HG03442 (cell line): Measurements from ENCODE around the gene MPP3.
"Not testable (repeated sequence)": the region's sequence is repeated elsewhere in the genome, so short reads cannot be mapped to it uniquely, and the experiment has no call there.

ENCODE experiments used
- ATAC-seq: cut with Tn5 transposase; IDR thresholded peaks from one replicate; pipeline ENCODE4 v1.9.1; 2021; ENCODE audit warnings: mild to moderate bottlenecking, moderate library complexity; ENCODE audit not compliant: unreplicated experiment

MPP3 gene

GRCh38 chr17:43860927-43861622 lies 28.1 kb upstream of the MPP3 start:
- no peak for ATAC-seq

DNA sequence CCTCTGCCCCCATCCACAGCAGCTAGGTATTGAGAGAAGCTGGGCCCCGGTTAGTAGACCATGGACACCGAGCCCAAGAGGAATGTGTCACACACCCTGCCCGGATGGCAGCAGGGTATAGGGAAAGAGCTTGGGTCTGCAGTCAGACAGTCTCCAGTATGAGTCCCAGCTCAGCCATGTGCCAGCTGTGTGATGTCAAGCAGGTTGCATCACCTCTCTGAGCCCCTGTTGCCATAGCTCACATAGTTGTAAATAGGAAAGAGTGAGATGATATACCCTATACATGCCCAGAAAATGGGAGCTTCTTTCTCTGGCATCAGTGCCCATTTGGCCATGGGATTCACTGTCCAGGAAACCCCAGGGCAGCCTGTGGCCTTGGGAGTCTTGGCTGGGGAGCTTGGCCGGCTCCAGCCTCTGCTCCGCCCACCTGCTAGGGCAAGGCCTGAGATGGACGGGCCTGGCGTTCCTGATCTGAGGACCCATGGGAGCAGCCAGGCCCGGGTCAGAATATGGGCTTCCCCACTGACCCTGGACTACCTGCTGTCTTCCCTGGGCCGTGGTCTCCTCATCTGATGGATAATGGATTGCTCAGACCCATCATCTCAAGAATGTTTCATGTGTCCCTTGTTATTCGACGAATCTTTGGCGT lies 27.3 kb upstream of the MPP3 start:
- ATAC-seq: no peak

DNA sequence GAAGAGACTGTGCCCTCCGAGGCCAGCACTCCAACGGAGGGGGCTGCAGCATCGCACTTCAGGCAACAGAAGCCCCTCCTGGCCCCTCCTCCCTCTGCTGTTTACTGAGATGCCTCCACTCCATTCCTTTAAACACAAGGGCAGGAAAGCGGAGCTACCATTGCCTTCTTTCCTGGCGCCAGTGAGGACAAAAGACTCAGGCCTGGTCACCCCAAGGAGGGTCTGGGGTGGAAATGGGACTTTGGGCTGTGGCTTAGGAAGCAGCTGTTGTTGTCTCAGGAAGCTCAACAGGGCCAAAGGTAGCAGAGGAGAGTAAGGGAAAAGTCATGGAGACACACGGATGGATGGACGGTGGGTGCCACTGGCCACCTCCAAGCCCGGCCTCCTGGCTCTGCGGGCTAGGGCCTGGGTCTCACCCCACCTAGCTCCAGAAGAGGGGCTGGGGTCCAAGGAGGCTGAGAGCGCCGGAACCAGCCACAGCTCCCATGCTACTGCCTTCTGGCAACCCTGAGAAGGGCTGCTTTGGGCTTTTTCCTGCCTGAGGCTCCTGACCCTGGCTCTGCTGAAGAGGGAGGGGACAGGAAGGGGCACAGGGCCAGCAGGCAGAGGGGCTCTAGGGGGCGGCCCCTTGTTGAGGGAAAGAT lies 25.1 kb upstream of the MPP3 start:
- ATAC-seq: no peak

GRCh38 chr17:43857141-43857540 lies 24.2 kb upstream of the MPP3 start:
- ATAC-seq: no peak

GRCh38 chr17:43856141-43856540 lies 23.2 kb upstream of the MPP3 start:
- ATAC-seq: no peak

GRCh38 chr17:43855061-43855460 lies 22.1 kb upstream of the MPP3 start:
- no peak for ATAC-seq

DNA sequence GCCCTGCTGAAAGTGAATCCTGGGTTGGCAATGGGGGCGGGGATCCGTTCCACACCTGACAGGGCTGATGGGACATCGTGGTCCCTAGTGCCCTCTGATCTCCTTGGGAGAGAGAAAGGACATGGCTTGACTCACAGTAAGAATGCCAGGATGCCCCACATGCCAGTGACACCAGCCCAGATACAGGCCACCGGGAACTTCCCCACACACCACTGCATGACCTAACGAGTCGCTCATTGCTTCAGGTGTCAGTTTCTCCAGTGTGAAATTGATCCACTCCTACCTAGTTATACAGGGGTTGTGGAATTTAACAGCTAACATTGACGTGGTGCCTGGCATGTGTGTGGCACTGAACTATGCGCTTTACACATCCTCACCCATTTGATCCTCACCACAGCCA lies 21.6 kb upstream of the MPP3 start:
- no peak for ATAC-seq

- no peak for ATAC-seq
These were observed 20.6 kb upstream of the MPP3 start for GRCh38 chr17:43853546-43853945.

- ATAC-seq: no peak
These were observed 19.6 kb upstream of the MPP3 start for GRCh38 chr17:43852571-43852970.

GRCh38 chr17:43849116-43849515 lies 16.2 kb upstream of the MPP3 start:
- ATAC-seq: no peak

- ATAC-seq: no peak
These were observed 15.7 kb upstream of the MPP3 start for GRCh38 chr17:43848601-43849000.

- ATAC-seq: no peak
These were observed 14.0 kb upstream of the MPP3 start, which contains the start of gene CD300LG for GRCh38 chr17:43846963-43847371. Gene CD300LG (plus strand): TSS chr17:43847176. CDS start chr17:43847217, 41 bp downstream.

- no peak for ATAC-seq
These were observed 13.3 kb upstream of the MPP3 start for GRCh38 chr17:43846221-43846712.

GRCh38 chr17:43845766-43846165 lies 12.8 kb upstream of the MPP3 start:
- ATAC-seq: no peak

DNA sequence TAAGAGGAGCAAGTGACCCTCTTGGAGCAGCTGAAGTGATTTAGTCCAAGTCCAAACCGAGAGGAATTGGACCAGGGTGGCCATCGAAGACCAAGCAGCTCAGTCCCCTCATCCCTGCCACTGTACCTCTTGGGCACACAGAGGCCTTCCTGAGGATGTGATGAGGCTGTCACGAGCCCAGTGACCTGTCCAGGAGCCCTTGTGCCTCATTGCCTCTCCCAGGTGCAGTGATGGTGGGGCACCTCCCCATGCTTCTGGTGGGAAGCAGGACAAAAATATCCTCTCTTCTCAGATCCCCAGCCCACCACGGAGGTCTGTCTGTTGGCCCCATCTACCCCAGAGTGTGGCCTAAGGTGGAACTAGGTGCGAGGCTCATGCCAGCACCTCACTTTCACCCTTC lies 11.3 kb upstream of the MPP3 start:
- ATAC-seq: no peak

DNA sequence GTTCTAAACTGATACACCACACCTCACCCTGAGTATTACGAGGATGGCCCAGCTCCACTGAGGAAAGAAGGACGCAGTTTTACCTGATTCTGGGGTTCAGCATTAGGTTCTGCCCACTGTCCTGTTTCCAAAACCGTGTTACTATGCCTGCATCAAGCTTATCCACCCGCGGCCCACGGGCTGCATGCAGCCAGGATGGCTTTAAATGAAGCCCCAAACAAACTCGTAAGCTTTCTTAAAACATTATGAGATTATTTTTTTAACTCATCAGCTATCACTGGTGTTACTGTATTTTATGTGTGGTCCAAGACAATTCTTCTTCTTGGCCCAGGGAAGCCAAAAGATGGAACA lies 10.0 kb upstream of the MPP3 start:
- no peak for ATAC-seq

DNA sequence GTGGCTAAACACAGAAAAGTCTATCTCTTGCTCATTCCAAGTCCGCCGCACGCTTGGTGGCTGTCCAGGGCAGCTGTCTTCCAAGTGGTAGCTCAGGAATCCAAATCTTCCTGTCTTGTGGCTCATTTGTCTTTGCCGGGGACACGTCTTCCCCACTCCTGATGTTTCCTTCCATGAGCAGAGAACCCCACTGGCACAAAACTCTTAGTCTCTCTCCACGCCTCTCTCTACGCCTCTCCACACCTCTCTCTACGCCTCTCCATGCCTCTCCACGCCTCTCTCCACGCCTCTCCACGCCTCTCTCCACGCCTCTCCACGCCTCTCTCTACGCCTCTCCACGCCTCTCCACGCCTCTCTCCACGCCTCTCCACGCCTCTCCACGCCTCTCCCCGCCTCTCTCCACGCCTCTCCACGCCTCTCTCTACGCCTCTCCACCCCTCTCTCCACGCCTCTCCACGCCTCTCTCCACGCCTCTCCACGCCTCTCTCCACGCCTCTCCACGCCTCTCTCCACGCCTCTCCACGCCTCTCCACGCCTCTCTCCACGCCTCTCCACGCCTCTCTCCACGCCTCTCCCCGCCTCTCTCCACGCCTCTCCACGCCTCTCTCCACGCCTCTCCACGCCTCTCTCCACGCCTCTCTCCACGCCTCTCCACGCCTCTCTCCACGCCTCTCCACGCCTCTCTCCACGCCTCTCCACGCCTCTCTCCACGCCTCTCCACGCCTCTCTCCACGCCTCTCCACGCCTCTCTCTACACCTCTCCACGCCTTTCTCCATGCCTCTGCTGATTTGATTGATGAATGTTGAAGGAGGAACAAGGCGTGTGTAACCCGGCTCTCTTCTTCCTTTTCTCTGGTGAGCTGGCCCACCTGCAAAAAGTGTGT lies 9.4 kb upstream of the MPP3 start:
- ATAC-seq: not testable (repeated sequence)

DNA sequence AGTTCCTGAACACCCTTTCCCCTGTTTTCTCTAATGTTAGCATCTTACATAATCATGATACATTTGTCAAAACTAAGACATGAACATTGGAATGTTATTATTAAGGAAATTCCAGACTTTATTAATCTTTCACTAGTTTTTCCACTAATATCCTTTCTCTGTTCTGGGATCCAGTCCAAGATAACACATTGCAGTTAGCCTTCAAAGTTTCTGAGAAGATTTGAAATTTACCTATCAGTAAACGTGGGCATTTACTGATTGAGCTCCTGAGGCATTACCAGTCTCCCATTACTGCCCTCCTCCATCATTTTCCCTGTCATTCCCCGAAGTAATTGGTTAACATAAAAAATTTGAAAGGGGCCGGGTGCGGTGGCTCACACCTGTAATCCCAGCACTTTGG lies 8.3 kb upstream of the MPP3 start:
- ATAC-seq: no peak

GRCh38 chr17:43840814-43841213 lies 7.9 kb upstream of the MPP3 start:
- no peak for ATAC-seq

GRCh38 chr17:43839670-43840108 lies 6.7 kb upstream of the MPP3 start:
- no peak for ATAC-seq

DNA sequence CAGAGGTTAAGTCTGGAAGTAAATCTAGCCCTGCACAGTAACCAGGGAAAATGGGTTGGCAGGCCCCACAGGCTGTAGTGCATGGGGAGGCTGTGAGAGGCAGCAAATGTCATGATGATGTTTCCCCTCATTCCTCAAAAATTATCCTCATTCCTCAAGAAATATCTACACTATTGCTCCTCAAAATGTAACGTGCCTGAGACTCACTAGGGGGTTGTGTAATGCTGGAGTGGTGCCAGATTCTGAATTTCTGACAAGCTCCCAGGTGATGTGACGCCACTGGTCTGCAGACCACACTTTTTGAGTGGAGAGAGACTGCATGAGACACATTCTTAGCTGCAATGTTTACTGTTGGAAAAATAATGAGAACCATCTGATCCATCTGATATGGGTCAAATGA lies 1.2 kb upstream of the MPP3 start:
- ATAC-seq: no peak
